Left kidney (tissue), 2 donors: ENCODE measurements around the gene GFY. TPM values are rescaled to one million over a fixed set of nuclear protein-coding genes. Genes with fewer than 3 reads are reported as not detected.
A peak's percentile ranks its signal among the peaks of the same experiment; 100 is the strongest.

ENCODE experiments used
- DNase-seq: peaks from one replicate; pipeline ENCODE4 v3.0.0-alpha.2; 2013
- polyA plus RNA-seq: library from polyadenylated mRNA; unstranded; fragments of 120-200 nt; gene quantifications from one replicate; pipeline ENCODE4 v1.2.1, GENCODE V29; 2013; ENCODE audit not compliant: insufficient read length

GFY gene
- polyA plus RNA-seq, 1 donor: not detected

DNA sequence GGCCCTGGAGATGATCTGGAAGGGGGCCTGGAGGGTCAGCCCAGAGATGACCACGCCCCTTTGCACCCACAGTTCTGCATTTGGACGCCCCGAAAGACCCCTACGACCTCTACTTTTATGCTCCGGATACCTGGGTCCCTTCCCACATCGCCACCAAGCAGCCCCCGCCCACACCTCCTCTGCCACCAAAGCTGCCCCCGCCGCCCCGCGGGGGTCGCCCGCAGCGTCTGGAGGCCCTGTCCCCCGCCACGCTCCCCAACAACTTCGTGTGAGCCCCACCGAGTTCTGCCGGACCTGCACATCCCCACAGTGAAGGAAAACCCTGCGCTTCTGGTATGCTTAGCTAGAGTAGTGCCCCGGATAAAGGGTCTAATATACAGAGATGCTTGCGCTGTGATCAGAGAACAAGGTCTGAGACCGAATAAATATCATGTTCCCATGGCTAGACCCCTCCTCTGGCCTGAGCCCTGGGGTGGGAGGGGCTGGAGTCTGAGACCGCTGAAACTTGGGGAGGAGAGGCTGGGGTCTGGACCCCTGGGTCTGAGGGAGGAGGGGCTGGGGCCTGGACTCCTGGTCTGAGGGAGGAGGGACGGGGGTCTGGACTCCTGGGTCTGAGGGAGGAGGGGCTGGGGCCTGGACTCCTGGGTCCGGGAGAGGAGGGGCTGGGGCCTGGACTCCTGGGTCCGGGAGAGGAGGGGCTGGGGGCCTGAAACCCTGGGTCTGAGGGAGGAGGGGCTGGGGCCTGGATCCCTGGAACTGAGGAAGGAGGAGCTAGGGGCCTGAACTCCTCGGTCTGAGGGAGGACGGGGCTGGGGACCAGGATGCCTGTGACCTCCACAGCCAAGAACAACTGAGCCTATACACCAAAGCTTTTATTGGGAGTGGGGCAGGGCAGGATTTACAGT lies 3.6 kb downstream of the GFY start:
- DNase-seq: no peak

DNA sequence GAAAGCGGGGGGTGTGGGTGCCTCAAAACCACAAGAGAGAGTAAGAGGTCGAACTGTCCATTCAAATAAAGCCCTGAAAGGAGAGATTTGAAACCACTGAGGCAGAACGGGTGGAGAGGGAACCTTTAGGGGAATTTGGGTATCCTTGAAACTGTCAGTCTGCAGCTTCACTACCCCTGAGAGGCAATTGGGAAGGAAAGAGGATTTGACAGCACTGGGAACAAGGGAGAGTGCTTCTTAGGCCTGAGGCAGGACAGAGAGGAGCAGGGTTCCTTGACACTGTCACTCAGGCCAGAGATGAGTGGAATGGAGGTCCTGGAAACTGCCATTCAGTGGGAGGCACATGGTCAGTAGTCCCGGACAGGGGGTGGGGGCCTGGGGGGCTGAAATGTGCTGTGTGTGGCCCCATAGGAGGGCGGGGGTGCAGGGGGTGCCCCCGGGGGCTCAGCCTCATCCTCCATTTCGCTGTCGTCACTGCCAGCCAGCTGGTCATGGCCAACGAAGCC lies 5.0 kb downstream of the GFY start:
- DNase-seq: no peak

DNA sequence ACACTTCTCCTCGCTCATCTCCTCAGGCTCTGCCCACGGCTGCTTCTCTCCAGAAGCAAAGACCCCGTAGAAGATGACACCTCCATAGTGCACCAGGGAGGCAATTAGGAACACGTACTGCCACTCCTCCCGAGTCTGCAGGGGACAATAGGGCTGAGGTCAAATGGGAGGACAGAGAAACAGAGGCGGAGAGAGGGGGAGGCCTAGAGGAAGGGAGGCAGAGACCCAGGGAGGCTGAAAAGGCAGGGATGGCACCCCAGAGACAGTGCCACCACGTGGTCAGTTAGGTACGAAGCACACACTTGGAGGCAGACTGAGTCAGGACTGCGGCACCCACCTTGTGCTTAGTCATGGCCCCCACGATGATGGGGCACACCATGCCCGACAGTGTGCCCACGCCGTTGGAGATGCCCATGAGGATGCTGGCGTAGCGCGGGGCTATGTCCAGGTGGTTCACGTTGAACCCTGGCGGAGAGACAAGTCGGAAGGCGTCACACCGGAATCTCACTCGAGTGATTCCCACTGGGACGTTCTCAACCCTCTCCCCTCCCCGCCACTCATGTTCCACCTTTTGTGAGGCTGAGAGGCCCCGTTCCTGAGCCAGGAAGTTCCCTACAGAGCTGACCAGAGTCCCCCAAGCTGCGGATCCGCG lies 5.6 kb downstream of the GFY start:
- DNase-seq: no peak

DNA sequence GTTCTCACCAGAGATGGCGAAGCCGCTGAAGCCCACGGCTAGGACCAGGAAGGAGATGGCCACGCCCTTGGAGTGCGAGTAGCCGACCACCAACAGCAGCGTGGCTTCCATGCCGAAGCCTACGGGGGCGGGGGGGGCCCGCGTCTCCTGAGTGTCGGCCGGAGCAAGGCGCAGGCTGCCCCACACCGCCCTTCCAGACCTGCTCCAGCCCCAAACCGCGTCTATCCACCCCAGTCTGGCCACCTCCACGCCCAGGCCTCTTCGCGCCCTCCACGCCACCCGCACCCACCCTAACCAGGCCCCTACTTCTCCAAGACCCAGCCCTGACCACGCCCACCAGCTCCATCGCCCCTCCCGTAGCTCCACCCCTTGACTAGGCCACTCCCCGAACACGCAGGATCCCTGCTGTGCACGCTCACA lies 6.2 kb downstream of the GFY start:
- DNase-seq: no peak

DNA sequence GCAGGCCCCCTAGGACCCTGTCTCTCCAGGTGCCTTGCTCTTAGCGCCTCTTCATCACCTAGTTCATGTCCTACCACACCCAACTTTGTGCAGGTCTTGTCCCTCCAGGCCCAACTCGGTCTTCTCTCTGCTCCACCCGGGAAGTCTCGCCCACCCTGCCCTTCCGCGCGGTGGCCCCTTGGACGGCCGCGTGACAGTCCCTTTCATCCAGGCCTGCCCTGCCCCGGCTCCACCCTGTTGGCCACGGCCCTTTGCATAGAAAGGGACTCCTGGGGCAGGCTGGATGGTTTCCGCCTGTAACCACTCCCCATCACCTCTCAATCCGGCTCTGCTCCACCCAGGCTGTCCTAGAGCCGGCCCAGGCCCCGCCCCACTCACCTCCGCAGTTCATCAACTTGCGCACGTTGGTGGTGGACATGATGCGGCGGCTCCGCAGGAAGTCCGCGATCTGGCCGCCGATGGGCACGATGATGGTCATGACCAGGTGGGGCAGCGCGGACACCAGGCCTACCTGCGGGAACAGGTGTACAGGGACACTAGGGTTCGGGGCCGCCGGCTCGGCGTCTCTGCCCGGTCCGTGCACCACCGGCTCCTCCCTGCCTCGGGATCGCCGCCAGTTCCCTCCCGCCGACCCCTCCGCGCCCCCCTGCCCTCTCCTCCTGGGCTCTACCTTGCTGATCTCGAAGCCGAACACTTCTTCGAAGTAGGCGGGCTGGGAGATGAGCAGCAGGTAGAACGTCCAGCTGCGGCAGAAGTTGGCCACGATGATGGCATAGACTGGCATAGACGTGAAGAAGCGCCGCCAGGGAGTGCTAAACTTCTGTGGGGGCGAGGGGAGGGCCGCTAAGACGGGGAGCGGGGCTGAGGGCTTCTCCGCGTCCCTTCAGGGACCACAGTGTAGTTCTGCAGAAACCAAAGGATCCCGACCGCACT lies 7.2 kb downstream of the GFY start:
- no peak for DNase-seq

DNA sequence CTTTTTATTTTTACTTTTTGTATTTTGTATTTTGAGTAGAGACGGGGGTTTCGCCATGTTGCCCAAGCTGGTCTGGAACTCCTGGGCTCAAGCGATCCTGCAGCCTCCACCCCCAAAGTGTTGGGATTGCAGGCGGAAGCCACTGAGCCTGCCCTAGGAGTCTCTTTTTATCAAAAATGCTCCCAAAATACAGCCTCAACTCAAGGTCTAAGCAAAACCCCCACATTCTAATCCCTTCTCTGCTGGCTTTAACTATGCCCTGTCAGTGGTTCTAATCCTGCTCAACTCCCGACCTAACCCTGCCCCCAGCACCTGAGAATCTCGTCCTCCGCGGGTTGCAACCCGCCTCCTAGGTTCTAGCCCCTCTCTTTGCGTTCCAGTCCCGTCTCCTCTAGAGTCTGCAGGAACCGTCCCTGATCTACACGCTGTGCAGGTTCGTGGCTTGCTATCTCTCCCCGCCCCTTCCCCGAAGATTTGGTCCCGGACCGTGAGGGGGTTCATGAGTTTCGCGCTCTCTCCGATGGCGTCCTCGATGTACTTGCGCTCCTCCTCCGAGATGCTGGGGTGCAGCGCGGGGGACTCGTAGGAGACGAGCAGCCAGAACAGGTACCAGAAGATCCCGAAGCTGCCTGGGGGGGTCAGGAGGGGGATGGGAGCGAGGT lies 8.2 kb downstream of the GFY start:
- no peak for DNase-seq

DNA sequence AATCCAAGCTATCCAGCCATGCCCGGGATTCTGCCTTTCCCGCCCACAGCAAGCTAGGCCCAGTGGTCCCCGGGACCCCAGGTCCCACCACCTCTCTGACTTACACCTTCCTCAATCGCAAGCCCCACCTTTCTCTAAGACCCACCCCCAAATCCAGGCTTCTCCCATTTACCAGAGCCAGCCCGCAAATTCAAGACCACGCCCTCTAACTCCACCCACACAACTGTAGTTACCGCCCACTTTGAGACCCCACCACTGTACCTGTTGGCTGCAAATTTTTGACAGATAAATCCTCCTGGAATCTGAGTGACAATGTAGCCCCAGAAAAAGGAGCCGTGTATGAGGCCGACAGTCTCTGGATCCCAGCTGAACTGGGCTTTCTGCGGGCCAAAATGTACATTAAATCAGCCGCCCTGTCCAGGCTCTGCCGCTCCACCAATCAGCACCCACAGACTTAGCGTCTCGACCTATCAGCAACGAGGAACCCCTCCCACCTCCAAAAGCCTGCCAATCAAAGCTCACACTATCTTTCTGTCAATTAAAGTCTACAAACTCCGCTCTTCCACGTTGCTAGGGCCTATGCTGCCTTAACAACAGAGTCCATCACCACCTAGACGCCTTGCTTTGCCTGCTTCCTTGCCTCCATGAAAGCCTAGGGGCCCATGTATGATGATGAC lies 9.9 kb downstream of the GFY start:
- DNase-seq: no peak

DNA sequence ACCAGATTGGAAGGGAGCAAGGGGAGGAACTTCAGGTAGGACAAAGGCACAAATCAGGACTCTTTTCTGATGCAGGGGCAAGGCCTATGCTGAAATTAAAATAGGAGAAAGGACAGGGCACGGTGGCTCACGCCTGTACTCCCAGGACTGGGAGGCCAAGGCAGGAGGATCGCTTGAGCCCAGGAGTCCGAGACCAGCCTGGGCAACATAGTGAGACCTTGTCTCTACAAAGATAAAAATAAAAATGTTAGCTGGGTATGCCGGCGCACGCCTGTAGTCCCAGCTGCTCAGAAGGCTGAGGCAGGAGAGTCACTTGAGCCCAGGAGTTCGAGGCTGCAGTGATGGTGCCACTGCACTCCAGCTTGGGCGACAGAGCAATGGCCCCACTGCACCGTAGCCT lies 10.5 kb downstream of the GFY start:
- DNase-seq: no peak

DNA sequence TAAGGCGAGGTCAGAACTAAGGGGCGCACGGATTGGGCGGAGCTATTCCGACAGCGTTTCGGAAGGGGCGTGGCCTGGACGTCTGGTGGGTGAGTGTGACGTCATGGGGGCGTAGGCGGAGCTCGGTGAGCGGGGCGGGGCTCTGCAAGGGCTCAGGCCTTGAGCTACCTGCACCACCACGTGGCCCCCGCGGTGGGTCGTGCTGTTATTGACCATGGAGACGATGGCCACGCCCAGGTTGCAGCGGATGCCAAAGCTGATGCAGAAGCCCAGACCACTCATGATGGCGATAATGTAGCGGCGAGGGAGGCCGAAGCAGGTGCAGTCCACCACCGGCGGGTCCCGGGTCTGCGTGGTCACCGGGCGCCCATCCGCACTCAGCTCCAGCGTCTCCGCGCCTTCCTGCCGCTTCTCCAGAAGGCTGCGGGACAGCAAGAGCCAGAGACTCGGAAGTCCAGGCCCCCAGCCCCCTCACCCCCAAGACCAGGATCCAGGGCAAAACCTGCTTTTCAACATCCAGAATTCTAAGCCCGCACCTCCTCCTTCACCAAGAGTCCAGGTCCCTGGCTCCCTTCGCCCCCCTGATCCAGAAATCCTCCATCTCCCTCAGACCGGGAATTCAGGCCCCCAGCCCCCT lies 11.3 kb downstream of the GFY start:
- DNase-seq: no peak

DNA sequence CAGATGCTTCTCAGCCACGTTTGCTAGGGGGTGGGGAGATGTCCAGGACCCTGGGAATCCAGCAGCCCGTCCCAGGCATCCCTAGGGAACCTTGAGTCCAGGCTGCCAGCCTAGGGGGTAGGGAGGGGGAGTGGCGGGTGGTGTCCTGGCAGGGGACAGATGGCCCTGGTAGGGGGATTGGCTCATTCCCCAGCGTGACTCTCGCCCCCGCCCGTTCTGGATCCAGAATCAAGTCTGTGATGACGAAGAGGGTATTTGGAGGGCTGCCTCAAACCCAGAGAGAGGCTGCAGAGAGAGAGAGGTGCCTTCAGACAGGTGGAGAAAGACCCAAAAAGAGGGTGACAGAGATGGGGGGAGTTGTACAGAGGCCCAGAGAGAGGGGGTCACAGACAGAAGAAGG lies 12.0 kb downstream of the GFY start:
- DNase-seq: no peak

DNA sequence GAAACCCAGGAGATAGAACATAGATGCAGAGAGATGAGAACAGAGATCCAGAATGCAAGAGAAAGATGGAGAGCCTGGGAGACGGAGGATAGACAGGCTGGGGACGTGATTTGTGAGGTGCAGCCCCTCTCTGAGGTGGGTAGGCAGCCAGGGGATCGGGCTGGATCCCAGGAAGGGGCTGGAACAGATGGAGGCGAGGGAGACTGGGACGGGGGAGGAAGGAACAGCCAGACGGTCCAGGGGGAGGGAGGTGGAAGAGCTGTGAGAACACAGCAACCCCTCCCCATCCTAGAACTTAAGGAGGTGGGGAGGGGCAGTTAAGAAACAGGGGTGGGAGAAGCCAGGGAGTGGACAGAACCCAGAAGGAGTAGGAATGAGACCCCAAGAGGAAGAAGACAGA lies 13.1 kb downstream of the GFY start:
- no peak for DNase-seq

DNA sequence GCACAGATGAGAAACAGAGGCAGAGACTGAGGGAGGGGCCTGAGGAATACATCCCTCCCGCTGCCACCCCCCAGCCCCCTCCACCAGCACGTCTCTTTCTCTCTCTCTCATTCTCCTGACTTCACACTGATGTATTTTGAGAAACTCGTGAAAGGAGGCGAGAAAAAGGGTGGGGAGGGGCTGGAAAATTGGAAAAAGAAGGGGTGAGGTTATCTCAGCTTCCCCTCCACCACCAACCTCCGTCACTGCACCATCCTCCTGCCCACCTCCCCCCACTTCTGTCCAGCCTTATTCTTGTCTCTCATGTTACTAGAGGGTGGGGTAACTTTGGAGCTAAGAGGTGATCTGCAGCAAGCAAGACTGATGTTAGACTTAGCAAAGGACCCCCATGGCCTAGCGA lies 14.6 kb downstream of the GFY start:
- no peak for DNase-seq

DNA sequence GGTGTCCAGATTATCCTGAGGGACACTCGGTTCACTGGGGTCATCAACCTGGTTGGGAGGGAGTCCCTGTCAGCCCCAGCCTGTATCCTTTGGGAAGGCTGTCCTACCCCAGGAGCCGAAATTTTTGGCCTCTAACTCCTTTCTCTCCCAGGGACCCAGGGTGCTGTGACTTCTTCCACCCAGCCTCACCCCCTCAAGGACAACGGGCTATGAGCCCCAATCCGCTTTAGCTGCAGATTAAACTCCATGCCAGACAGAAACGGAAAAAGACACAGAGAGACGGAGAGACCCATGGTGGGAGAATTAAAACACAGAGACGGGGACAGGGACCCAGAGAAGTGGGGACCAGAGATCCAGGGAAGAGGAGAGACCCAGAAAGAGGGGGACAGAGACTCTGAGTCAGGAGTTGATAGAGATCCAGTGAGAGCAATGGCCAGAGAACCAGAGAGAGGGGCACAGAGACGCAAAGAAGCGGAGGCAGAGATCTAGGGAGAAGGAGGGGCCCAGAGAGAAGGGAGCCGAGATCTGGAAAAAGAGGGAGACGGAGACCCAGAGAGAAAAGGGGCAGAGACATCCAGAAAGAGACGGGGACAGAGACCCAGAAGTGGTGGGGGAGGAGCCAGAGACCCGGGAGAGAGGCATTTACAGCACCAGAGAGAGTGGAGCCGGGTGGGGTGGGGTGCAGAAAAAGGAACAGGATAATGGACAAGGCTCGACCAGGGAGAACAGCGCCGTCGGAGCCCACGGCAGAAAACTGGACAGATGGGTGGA lies 15.4 kb downstream of the GFY start:
- no peak for DNase-seq

DNA sequence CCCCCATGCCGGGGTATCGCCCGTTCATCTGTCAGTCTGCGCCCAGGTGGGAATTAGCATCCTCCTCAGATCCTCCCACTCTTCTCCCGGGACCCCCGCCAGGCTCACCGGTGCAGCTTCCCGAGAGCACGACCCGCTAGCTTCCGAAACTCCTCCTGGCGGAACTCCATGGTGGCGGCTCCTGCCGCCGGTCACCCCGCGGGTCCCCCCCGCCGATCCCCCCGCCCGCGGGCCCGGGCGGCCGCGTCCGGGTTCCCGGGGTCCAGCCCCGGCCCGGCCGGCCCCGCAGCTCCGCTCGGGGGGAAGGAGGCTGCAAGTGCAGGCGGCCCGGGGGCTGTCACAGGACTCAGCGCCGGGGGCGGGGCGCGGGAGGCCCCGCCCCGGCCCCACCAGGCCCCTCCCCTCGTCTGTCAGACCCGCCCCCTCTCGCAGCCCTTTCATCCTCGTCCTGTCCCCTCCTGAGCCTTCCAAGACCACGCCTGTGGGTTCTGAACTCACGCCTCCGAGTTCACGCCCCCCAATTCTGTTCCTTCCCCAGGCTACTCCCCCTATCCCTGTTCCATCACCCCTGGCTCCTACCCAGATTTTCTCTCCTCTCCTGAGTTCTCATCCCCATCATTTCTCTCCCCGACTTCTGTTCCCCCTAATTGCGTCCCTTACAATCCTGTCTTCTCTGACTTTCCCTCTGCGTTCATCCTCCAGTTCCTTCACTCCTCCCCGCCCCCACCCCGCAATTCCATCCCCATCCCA lies 16.2 kb downstream of the GFY start, which contains the start of gene SLC17A7:
TSS of gene SLC17A7 (minus strand) at position 318 of the 750 bp plus-strand sequence. CDS start at position 170, 148 bp downstream.
- DNase-seq: no peak

DNA sequence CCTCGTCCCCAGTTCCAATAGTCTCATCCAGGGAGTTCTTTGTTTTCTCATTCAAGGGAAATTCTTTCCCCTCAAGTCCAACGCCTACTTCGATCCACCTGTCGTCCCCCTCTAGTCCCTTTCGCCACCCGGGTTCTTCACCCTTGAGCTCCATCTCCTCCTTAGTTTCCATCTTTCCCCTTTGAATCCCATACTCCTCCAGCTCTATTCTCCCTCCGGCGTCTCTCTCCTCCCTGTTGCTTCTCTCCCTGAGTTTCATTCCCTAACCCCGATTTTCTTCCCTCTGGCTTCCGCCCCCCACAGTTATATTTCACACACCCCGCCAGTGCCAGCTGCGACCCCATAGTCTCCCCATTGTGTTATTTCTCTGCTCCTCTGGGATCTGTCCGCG lies 16.8 kb downstream of the GFY start:
- no peak for DNase-seq

DNA sequence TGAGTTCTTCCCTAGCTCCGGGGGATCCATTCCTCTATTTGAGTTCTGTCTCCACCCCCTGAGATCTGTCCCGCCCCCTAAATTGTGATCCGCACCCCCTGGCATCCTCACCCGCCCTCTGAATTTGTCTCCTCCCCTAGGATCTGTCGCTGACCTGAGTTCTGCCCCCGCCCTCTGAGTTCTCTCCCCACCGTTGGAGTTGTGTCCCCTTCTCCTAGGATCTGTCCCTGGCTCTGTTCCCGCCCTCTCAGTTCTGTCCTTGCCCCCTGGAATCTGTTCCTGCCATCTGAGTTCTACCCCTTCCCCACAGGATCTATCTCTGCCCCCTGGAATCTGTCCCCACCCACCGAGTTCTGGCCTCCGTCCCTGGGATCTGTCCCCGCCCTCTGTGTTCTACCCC lies 17.2 kb downstream of the GFY start:
- no peak for DNase-seq

DNA sequence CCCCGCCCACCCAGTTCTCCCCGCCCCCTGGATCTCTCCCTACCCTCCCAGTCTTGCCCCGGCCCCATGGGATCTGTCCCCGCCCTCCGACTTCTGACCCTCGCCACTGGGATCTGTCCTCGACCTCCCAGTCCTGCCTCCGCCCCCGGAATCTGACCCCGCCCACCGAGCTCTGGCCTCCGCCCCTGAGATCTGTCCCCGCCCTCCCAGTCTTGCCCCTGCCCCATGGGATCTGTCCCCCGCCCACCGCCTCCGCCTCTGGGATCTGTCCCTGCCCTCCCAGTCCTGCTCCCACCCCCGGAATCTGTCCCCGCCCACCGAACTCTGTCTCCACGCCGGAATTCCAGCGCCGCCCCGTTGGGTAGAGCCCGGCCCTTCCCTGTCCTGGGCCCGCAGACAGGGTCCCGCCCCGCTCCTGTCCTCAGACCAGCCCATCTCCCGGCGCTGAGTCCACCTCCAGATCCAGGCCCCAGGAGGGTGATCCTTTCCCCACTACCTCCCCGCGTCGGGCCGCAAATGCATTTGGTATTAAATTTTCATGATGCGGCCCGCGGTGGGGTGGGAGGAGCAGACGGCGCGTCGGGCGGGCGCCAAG lies 17.7 kb downstream of the GFY start:
- DNase-seq: peak; percentile 78

DNA sequence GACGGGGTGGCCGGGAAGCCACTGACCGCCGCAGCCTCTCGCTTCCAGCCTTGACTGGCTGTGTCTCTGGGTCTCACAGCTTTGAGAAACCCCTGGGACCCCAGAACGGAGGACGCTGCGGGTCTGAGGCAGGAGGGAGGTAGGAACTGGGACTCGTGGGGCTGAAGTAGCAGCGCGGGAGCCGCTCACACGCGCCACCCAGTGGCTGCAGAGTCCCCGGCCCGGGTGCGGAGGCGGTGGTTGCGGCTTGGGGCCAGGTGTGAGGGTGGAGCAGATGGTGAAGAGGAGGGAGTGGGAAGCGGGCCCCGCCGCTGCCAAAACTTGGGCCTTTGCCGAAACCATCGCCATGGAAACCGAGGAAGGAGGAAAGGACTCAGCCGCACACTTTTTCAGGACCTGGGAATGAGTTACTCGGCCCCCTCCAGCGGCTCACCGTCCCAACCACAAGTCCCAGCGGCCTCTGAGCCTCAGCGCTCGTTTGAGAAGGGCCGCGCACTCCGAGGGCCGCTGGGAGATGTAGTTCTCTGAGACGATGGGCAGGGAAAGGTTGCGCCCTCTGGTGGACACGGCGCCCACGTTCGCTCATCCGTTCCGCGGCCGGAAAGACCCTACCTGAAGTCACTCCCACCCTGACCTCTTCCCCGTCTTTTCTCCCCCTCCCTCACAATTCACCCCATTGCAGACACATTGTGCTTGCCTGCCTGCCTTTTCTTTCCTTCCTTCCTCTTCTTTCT lies 18.3 kb downstream of the GFY start:
- peak; percentile 95 for DNase-seq
